SJCRH30 (cell line): ENCODE results near the gene TPK1. TPM values are rescaled to one million over a fixed set of nuclear protein-coding genes. Genes with fewer than 3 reads are reported as not detected.
"Not testable (repeated sequence)": the region's sequence is repeated elsewhere in the genome, so short reads cannot be mapped to it uniquely, and the experiment has no call there.

Source experiments
- DNase-seq, 2 experiments: peaks; one replicate each; pipeline ENCODE4 v3.0.0-alpha.2; 2015 to 2020
- H3K27ac ChIP-seq: fragments of 250-450 bp; sonication (Bioruptor Pico); 2 replicates; pipeline ENCODE4 v1.5.1; 2020; ENCODE audit warnings: mild to moderate bottlenecking, moderate library complexity
- H3K27me3 ChIP-seq: fragments of 250-450 bp; sonication (Bioruptor Pico); 2 replicates; pipeline ENCODE4 v1.5.1; 2020; ENCODE audit warnings: mild to moderate bottlenecking, moderate library complexity
- H3K36me3 ChIP-seq: fragments of 250-450 bp; sonication (Bioruptor Pico); 2 replicates; pipeline ENCODE4 v1.5.1; 2020; ENCODE audit warnings: mild to moderate bottlenecking, moderate library complexity
- H3K4me1 ChIP-seq: fragments of 250-450 bp; sonication (Bioruptor Pico); 2 replicates; pipeline ENCODE4 v1.5.1; 2020; ENCODE audit warnings: mild to moderate bottlenecking, moderate library complexity
- H3K4me3 ChIP-seq: fragments of 250-450 bp; sonication (Bioruptor Pico); 2 replicates; pipeline ENCODE4 v1.5.1; 2020; ENCODE audit warnings: mild to moderate bottlenecking, moderate library complexity
- H3K9me3 ChIP-seq: fragments of 250-450 bp; sonication (Bioruptor Pico); replicated peaks from 2 replicates; pipeline ENCODE4 v1.5.1; 2020; ENCODE audit warnings: mild to moderate bottlenecking, moderate library complexity
- total RNA-seq: library from RNA; depleted of rRNA; stranded (reverse); fragments of >200 nt; shearing (Covaris generic); gene quantifications from 2 replicates; pipeline ENCODE4 v1.2.3, GENCODE V29; 2014

TPK1 gene
- total RNA-seq, 1 experiment from 2014 or later: 2.4 TPM

DNA sequence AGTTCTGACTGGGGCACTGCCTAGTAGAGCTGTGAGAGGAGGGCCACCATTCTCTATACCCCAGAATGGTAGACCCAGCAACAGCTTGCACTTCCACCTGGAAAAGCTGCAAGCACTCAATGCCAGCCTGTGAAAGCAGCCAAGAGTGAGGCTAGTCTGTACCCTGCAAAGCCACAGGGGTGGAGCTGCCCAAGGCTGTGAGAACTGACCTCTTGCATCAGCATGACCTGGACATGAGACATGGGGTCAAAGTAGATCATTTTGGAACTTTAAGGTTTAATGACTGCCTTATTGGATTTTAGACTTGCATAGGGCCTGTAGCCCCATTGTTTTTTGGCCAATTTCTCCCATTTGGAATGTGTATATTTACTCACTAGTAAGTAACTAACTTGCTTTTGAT, 206.3 kb downstream of the TPK1 start:
- Histone ChIP-seq H3K27me3 (no peaks in the 10 kb centered on the region), H3K4me1 (no peaks in the 10 kb centered on the region), H3K36me3 (no peaks in the 10 kb centered on the region), H3K4me3 (no peak overlapping the region), H3K27ac (no peak overlapping the region), H3K9me3 (no peaks in the 10 kb centered on the region)
- DNase-seq: no peak

DNA sequence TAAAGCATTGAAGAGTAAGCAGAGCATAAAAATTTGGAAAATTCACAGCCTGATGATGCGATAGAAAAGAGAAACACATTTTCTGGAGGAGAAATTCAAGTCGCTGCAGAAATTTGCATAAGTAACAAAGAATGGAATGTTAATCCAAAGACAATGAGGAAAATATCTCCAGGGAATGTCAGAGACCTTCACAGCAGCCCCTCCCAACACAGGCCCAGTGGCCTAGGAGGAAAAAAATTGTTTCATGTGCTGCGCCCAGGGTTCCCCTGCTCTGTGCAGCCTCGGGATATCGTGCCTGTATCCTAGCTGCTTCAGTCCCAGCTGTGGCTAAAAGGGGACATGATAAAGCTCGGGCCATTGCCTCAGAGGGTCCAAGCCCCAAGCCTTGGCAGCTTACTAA, 206.8 kb downstream of the TPK1 start:
- DNase-seq: no peak
- no peak overlapping the region for H3K4me3 ChIP-seq
- H3K9me3 ChIP-seq: no peaks in the 10 kb centered on the region
- no peaks in the 10 kb centered on the region for H3K27me3 ChIP-seq
- no peak overlapping the region for H3K27ac ChIP-seq
- H3K4me1 ChIP-seq: no peaks in the 10 kb centered on the region
- no peaks in the 10 kb centered on the region for H3K36me3 ChIP-seq

DNA sequence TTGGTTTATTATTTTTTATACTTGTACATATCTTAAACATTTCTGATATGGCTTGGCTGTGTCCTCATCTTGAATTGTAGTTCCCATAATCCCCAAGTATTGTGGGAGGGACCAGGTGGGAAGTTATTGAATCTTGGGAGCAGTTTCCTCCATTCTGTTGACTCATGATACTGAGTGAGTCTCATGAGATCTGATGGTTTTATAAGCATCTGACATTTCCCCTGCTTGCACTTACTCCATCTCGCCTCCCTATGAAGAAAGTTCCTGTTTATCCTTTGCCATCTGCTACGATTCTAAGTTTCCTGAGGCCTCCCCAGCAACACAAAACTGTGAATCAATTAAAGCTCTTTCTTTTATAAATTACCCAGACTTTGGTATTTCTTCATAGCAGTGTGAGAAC, 207.7 kb downstream of the TPK1 start:
- no peaks in the 10 kb centered on the region for H3K27me3 ChIP-seq
- no peak for DNase-seq
- no peak overlapping the region for H3K4me3 ChIP-seq
- no peaks in the 10 kb centered on the region for H3K36me3 ChIP-seq
- no peak overlapping the region for H3K27ac ChIP-seq
- no peaks in the 10 kb centered on the region for H3K4me1 ChIP-seq
- no peaks in the 10 kb centered on the region for H3K9me3 ChIP-seq

DNA sequence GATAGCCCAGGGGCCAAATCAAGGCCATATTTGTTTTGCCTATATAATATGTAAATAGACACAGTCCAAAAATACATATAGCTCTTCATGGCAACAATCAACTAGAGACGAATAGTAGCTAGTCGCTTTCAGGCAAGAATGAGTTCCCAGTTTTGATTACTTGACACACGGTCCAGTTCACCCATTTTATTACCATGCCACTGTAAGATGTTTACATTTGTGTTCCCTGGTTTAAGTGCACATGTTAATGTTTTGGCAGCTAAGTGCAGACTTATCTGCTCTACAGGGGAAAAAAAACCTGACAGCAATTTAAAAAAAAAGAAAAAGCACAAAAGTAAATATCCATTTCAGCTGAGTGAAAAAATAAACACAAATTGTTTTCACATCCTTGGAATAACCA, 213.1 kb downstream of the TPK1 start:
- Histone ChIP-seq H3K36me3 (no peaks in the 10 kb centered on the region), H3K4me1 (no peaks in the 10 kb centered on the region), H3K4me3 (no peak overlapping the region), H3K27ac (no peak overlapping the region), H3K9me3 (no peaks in the 10 kb centered on the region), H3K27me3 (no peaks in the 10 kb centered on the region)
- DNase-seq: no peak

DNA sequence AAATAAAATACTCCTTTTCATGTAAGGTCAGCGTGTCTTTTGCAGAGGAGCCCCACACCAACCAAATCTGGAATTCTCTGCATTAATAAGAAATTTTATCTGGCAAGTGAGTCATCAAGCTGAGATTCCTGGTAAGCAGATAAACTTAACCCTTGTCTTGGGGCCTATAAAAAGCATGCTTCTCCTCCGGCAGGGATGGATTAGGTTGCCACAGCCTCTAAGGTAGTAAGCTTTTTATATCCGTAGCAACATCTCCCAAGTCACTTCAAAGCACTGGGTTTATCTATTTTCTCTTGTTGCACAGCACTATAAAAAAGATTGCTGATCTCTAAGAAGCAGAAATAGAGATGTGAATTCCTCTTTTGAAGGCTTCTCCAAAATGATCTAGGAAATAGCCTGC, 229.6 kb downstream of the TPK1 start:
- DNase-seq: no peak
- Histone ChIP-seq H3K9me3 (no peaks in the 10 kb centered on the region), H3K4me3 (no peak overlapping the region), H3K4me1 (no peaks in the 10 kb centered on the region), H3K27ac (no peak overlapping the region), H3K36me3 (no peaks in the 10 kb centered on the region), H3K27me3 (no peaks in the 10 kb centered on the region; the same call in 1 of the 2 replicates)

DNA sequence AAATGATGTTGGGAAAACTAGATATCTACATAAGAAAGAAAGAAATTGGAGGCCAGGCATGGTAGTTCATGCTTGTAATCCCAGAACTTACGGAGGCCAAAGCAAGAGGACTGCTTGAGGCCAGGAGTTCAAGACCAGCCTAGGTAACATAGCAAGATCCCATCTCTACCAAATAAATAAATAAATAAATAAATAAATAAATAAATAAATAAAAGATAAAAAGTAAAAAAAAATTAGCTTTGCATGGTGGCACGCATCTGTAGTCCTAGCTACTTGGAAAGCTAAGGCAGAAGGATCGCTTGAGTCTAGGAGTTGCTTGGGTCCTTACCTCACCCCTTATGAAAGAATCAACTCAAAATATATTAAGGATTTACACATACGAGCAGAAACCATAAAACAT, 238.9 kb downstream of the TPK1 start:
- Histone ChIP-seq H3K27me3 (no peaks in the 10 kb centered on the region), H3K27ac (no peak overlapping the region)

DNA sequence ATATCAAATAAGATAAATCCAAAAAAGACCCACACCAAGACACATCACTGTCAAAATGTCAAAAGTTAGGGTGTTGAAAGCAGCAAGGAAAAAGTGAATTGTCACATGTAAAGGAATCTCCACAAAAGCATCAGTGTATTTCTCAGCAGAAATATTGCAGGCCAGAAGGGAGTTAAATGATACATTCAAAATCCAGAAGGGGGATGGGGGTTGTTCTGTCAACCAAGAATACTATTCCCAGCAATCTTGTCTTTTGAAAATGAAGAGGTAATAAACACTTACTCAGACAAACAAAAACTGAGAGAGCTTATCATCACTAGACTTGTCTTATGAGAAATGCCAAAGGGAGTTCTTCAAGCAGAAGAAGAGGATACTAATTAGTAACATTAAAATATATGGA, 241.3 kb downstream of the TPK1 start:
- H3K4me1 ChIP-seq: no peaks in the 10 kb centered on the region
- H3K9me3 ChIP-seq: no peaks in the 10 kb centered on the region
- no peak for DNase-seq
- H3K4me3 ChIP-seq: no peak overlapping the region
- H3K27me3 ChIP-seq: no peaks in the 10 kb centered on the region
- no peak overlapping the region for H3K27ac ChIP-seq
- no peaks in the 10 kb centered on the region for H3K36me3 ChIP-seq

More for the DNA sequence above, 238.9 kb downstream of the TPK1 start:
- Histone ChIP-seq H3K9me3 (no peaks in the 10 kb centered on the region), H3K4me1 (no peaks in the 10 kb centered on the region), H3K36me3 (no peaks in the 10 kb centered on the region), H3K4me3 (no peak overlapping the region)
- DNase-seq: no peak

DNA sequence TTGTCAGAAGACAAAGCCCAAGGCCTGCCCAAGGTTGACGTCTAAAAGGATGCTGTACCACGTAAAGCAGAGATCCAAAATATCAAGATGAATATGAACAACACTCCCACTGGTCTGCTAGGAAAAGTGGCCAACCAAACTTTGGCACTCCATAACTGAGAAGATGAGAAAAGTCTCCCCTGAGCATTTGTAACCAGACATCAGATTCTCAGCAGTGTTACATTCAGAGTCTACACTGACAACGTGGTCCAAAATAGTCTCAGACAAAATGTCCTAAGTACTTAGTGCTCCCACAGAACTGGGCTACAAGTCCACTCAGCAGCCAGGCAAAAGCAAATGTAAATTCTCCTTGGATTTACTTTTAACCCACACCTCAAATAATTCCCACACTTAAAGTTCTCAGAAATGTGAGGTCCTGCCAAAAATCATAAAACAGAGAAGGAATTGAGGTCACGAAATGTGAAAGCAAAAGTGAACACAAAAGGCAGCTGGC, 247.2 kb downstream of the TPK1 start:
- Histone ChIP-seq H3K4me1 (no peaks in the 10 kb centered on the region), H3K27ac (no peak overlapping the region), H3K27me3 (no peaks in the 10 kb centered on the region), H3K4me3 (no peak overlapping the region), H3K9me3 (no peaks in the 10 kb centered on the region), H3K36me3 (no peaks in the 10 kb centered on the region)
- no peak for DNase-seq

DNA sequence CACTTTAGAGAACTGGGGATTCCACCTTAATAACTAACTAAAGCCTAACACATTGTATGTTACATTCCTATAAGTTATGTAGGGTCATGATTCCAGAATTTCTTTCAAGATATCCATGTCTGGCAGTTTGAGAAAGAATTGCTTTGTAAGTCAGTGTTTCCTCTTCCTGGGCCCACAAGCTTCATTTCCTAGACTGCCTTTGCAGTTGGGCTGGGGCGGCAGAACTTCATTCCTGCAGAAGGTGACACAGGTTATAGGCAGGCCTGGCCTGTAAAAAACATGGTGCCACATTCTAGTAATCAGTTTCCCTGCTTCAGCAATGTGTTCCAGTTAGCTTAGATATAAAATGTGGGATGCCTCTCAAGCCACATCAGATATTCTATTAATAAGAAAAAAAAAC, 248.2 kb downstream of the TPK1 start:
- H3K4me1 ChIP-seq: no peaks in the 10 kb centered on the region
- H3K36me3 ChIP-seq: no peaks in the 10 kb centered on the region
- DNase-seq: no peak

DNA sequence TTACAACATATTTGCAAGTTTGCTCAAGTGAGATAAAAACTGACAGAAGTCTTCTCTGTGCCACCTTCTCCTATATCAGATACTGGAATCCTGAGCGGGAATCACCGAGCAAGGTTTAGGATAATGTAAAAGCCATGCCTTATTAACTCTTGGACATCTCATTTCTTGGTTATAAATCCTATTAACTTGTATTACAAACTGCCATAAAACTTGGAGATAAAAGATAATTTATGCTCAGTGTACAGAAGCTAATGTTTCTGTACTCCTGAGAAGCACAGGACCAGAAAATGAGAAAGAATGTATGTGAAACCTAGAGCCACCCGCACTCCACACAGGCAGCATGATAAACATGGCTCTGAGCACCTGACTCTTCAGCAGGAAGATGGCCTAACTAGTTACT, 251.1 kb downstream of the TPK1 start:
- no peaks in the 10 kb centered on the region for H3K9me3 ChIP-seq
- no peaks in the 10 kb centered on the region for H3K36me3 ChIP-seq
- H3K27ac ChIP-seq: no peak overlapping the region
- no peak for DNase-seq
- H3K4me1 ChIP-seq: no peaks in the 10 kb centered on the region
- no peak overlapping the region for H3K4me3 ChIP-seq
- no peaks in the 10 kb centered on the region for H3K27me3 ChIP-seq

More for the DNA sequence above, 248.2 kb downstream of the TPK1 start:
- no peak overlapping the region for H3K4me3 ChIP-seq
- no peak overlapping the region for H3K27ac ChIP-seq
- H3K9me3 ChIP-seq: no peaks in the 10 kb centered on the region
- no peaks in the 10 kb centered on the region for H3K27me3 ChIP-seq

DNA sequence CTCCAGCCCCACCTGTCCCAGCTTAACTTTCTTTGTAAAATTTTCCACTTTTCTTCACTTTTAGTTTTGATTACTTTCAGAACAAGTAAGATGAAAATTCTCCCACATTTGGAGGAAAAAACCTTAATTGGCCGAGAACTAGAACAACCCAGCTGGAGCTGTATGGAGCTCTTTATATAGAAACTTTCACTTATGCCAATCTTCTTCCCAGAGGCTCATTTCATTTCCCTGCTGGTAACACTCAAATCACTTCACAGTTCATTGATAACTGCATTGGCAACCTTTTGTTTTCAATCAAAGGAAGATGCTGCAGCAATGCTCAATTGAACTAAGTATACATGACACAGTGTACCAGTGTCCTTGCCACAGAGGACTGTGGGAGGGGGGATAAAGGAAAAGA, 256.2 kb downstream of the TPK1 start:
- Histone ChIP-seq H3K4me3 (no peak overlapping the region), H3K27me3 (no peaks in the 10 kb centered on the region), H3K4me1 (no peaks in the 10 kb centered on the region), H3K36me3 (no peaks in the 10 kb centered on the region), H3K9me3 (no peaks in the 10 kb centered on the region), H3K27ac (no peak overlapping the region)
- no peak for DNase-seq

DNA sequence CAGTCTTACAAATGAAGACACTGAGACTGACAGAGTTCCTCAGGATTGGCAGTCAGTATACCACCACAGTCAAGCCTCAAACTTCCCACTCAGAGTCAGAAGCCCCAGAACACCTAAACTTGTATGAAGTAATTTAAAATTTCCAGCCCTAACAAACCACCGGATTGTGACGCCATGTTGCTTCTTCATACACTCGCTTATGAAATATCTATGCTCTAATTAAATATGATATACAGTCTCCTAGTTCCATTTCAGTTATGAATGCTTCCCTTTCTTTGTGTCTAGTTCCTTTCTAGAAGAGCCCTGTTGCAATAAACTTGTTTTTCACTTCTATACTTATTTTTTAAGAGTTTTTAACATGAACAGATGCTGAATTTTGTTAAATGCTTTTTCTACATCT, 260.4 kb downstream of the TPK1 start:
- H3K27me3 ChIP-seq: no peaks in the 10 kb centered on the region
- no peaks in the 10 kb centered on the region for H3K4me1 ChIP-seq
- no peaks in the 10 kb centered on the region for H3K36me3 ChIP-seq
- no peak overlapping the region for H3K27ac ChIP-seq
- H3K9me3 ChIP-seq: no peaks in the 10 kb centered on the region
- no peak overlapping the region for H3K4me3 ChIP-seq
- no peak for DNase-seq

DNA sequence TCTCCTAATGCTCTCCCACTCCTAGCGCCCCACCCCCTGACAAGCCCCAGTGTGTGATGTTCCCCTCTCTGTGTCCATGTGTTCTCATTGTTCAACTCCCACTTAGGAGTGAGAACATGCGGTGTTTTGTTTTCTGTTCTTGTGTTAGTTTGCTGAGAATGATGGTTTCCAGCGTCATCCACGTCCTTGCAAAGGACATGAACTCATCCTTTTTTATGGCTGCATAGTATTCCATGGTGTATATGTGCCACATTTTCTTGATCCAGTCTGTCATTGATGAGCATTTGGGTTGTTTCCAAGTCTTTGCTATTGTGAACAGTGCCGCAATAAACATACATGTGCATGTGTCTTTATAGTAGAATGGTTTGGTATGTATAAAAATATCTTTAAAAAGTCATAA, 261.1 kb downstream of the TPK1 start:
- H3K4me3 ChIP-seq, H3K27ac ChIP-seq, H3K4me1 ChIP-seq, H3K36me3 ChIP-seq, DNase-seq, H3K9me3 ChIP-seq, H3K27me3 ChIP-seq: not testable (repeated sequence)

DNA sequence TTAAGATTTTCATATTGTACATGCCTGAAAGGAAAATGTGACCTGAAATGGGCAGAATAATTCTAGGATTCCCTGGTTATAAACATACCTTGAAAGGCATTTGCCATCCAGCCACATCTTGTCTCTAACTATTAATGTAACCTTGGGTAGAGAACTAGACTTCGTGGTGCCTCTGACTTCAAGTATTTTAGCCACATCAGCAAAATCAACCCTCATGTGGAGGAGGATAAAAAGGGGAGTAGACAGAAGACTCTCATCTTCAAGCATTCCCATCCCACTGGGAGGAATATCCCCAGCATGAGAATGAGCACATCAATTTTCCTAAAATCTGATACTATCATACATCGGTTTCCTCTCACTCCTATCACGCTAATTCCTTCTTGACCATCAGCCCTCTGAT, 267.6 kb downstream of the TPK1 start:
- Histone ChIP-seq H3K9me3 (no peaks in the 10 kb centered on the region), H3K36me3 (no peaks in the 10 kb centered on the region), H3K27me3 (no peaks in the 10 kb centered on the region), H3K4me3 (no peak overlapping the region), H3K27ac (no peak overlapping the region), H3K4me1 (no peaks in the 10 kb centered on the region)
- DNase-seq: no peak

DNA sequence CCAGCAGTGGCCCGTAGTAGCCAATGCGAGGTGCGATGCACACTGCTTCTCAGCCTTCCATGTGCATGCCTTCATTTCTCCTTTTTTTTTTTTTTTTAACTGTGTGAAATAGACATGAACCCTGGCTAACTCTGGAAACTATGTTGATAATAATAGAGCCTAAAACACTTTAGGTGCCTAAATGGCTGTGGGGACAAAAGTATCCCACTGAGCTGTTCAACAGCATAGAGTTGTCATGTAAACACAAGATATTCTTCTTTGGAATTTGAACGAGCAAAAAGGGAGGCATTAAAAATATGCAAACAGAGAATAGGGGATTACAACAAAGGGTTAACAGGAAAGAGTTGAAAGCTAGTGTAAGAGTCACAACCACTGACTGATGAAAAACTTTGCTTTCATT, 270.3 kb downstream of the TPK1 start:
- no peak for DNase-seq
- H3K4me1 ChIP-seq: no peaks in the 10 kb centered on the region
- H3K36me3 ChIP-seq: no peaks in the 10 kb centered on the region
- no peak overlapping the region for H3K27ac ChIP-seq
- H3K9me3 ChIP-seq: no peaks in the 10 kb centered on the region
- H3K27me3 ChIP-seq: 0 out of 2 replicates have a peak, but pooled peaks cover 6% of the 10 kb centered on the region
- no peak overlapping the region for H3K4me3 ChIP-seq

DNA sequence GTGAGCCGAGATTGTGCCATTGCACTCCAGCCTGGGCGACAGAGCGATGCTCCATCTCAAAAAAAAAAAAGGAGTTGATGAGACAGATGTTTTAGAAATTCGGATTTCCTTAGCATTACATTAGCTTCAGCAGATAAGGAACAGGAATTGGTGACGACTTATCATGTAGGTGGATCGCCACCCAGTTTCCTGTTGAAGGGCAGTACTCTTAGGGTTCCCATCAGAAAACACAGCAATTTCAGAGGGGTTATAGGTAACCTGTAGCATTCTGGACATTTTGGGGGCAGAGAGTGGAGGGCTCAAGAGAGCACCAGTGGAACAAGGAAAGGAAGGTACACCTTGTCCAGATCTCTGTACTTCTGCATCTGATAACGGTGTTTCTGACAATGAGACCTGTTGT, 286.0 kb downstream of the TPK1 start:
- H3K4me1 ChIP-seq: no peaks in the 10 kb centered on the region
- DNase-seq: no peak
- 0 out of 2 replicates have a peak, but pooled peaks cover 3% of the 10 kb centered on the region for H3K27me3 ChIP-seq
- no peak overlapping the region for H3K27ac ChIP-seq
- no peaks in the 10 kb centered on the region for H3K36me3 ChIP-seq
- H3K4me3 ChIP-seq: no peak overlapping the region
- no peaks in the 10 kb centered on the region for H3K9me3 ChIP-seq

DNA sequence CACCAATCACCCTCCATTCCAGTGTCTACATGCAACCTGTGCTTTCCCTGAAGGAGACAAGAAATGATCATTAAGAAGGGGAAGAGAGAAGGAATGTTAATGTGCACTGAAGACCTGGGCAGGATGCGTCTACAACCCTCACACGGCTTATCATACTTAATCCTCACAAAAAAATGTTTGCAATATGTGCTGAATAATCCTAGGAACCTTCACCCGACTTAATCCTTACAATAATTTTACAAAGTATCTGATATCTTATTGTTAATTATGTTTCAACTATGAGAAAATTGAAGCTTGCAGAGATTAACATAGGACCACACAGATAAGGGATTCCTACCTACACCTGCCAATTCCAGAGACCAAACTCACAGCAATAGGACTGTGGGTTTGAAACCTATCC, 287.3 kb downstream of the TPK1 start:
- no peaks in the 10 kb centered on the region for H3K9me3 ChIP-seq
- no peak overlapping the region for H3K4me3 ChIP-seq
- H3K27ac ChIP-seq: no peak overlapping the region
- peaks cover 11% of the 10 kb centered on the region for H3K27me3 ChIP-seq
- DNase-seq: no peak
- H3K36me3 ChIP-seq: no peaks in the 10 kb centered on the region
- no peaks in the 10 kb centered on the region for H3K4me1 ChIP-seq
